ENCODE measurements around the gene MIAT. TPM values are rescaled to one million over a fixed set of nuclear protein-coding genes. Genes with fewer than 3 reads are reported as not detected.

Gene MIAT
- total and polyA plus RNA-seq, 2 donors from 2014 or later = 0.04 to 6.8 TPM

DNA sequence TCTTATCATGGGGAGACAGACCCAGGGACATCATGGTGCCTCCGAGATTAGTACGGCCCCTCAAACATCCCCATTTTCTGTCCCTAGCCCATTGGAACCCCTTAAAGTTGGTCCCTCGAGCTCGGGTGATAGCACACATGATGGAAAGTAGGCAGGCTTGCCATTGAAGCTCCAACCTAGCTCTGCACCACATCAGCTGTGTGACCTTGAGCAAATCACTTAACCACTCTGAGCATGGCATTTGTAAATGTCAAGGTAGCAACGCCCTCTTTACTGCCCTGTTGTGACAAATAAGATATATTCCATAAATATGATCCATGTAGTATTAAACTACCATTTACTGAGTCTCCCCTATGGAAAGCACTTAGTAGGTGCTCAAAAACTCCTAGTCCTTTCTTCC, 61.1 kb downstream of the MIAT start:
- DNase-seq (no peak), FAIRE-seq (no peak)
- Histone ChIP-seq H3K9ac (ENCODE audit: low read length in 3 of 3) (no peak overlapping the region), H3K27me3 (ENCODE audit: control insufficient read depth, insufficient read depth, low read length) (no peaks in the 10 kb centered on the region), H3K9me3 (ENCODE audit: control insufficient read depth in 2 of 3, insufficient read depth in 1 of 3, low read length in 3 of 3) (no peaks in the 10 kb centered on the region), H3K4me1 (ENCODE audit: control insufficient read depth in 2 of 3, insufficient read depth in 2 of 3, low read depth in 1 of 3, low read length in 3 of 3) (no peaks in the 10 kb centered on the region), H3K4me3 (ENCODE audit: low read length in 3 of 3) (no peak overlapping the region), H3K36me3 (ENCODE audit: control insufficient read depth in 2 of 3, insufficient read depth in 3 of 3, low read length in 3 of 3) (peaks cover 0 to 10% (median 4%) of the 10 kb centered on the region in 3 donors), H3K27ac (ENCODE audit: low read depth in 2 of 2, low read length in 2 of 2) (no peak overlapping the region)
- intact Hi-C loops (cut with DNase I) = no loop called here
- TF ChIP-seq, protein P1, sequence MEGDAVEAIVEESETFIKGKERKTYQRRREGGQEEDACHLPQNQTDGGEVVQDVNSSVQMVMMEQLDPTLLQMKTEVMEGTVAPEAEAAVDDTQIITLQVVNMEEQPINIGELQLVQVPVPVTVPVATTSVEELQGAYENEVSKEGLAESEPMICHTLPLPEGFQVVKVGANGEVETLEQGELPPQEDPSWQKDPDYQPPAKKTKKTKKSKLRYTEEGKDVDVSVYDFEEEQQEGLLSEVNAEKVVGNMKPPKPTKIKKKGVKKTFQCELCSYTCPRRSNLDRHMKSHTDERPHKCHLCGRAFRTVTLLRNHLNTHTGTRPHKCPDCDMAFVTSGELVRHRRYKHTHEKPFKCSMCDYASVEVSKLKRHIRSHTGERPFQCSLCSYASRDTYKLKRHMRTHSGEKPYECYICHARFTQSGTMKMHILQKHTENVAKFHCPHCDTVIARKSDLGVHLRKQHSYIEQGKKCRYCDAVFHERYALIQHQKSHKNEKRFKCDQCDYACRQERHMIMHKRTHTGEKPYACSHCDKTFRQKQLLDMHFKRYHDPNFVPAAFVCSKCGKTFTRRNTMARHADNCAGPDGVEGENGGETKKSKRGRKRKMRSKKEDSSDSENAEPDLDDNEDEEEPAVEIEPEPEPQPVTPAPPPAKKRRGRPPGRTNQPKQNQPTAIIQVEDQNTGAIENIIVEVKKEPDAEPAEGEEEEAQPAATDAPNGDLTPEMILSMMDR (IDR thresholded peaks at IDR 0.05; ENCODE audit: borderline replicate concordance, extremely low read depth, insufficient read depth) = no peak

DNA sequence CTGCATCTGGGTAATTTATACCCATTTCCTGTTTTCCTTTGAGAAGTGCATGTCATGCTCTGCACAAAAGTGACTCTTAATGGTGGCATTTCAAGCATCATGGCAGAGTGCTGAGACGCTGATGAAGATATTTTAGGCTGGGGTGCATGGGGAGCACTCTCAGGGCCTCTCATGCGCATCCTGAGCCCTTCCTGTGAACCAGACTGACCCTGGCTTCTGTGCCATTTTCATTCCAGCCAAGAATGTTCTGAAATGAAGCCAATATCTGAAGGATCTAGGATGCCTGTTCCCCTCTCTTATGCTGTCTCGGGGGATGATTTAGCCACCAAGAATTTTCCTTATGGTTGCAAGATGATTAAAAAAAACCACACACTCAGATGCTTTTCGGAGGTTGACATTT, 61.5 kb downstream of the MIAT start:
- H3K4me3 ChIP-seq (ENCODE audit: low read length in 3 of 3) = no peak overlapping the region
- H3K27me3 ChIP-seq (ENCODE audit: control insufficient read depth, insufficient read depth, low read length) = no peaks in the 10 kb centered on the region
- H3K36me3 ChIP-seq (ENCODE audit: control insufficient read depth in 2 of 3, insufficient read depth in 3 of 3, low read length in 3 of 3) = peaks cover 0 to 10% (median 2%) of the 10 kb centered on the region in 3 donors
- intact Hi-C loops (cut with DNase I) = no loop called here
- no peak overlapping the region for H3K9ac ChIP-seq (ENCODE audit: low read length in 3 of 3)
- no peaks in the 10 kb centered on the region for H3K9me3 ChIP-seq (ENCODE audit: control insufficient read depth in 2 of 3, insufficient read depth in 1 of 3, low read length in 3 of 3)
- H3K27ac ChIP-seq (ENCODE audit: low read depth in 2 of 2, low read length in 2 of 2) = no peak overlapping the region
- FAIRE-seq (no peak), DNase-seq (peak in 1 of 5 donors; percentile 8)
- TF ChIP-seq, protein P1 (IDR thresholded peaks at IDR 0.05; ENCODE audit: borderline replicate concordance, extremely low read depth, insufficient read depth) = no peak
- no peaks in the 10 kb centered on the region for H3K4me1 ChIP-seq (ENCODE audit: control insufficient read depth in 2 of 3, insufficient read depth in 2 of 3, low read depth in 1 of 3, low read length in 3 of 3)

DNA sequence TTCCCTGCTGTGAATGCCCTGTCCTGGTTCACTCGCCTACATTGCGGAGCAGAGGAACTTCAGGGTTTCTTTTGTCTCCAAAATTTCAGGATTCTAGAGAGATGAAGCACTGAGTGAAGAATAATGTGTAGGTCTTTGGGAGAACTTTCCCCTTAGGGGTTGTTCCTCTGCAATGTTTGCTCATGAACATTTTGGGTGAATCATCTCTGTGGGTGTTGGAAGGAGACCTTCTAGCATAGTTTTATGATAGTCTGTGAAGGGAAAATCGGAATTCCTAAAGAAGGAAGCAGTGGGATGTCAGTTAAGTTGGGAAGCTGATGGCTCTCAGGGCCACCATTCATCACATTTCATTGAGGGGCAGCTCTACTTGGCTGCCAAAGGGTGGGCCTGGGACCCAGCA, 64.8 kb downstream of the MIAT start:
- DNase-seq = no peak
- Histone ChIP-seq H3K4me3 (ENCODE audit: low read length in 3 of 3) (no peak overlapping the region), H3K9me3 (ENCODE audit: control insufficient read depth in 2 of 3, insufficient read depth in 1 of 3, low read length in 3 of 3) (no peaks in the 10 kb centered on the region), H3K4me1 (ENCODE audit: control insufficient read depth in 2 of 3, insufficient read depth in 2 of 3, low read depth in 1 of 3, low read length in 3 of 3) (no peaks in the 10 kb centered on the region), H3K36me3 (ENCODE audit: control insufficient read depth in 2 of 3, insufficient read depth in 3 of 3, low read length in 3 of 3) (peaks cover 0 to 10% (median 1%) of the 10 kb centered on the region in 3 donors), H3K27me3 (ENCODE audit: control insufficient read depth, insufficient read depth, low read length) (no peaks in the 10 kb centered on the region), H3K9ac (ENCODE audit: low read length in 3 of 3) (no peak overlapping the region), H3K27ac (ENCODE audit: low read depth in 2 of 2, low read length in 2 of 2) (no peak overlapping the region)
- intact Hi-C loops (cut with DNase I) = no loop called here
- FAIRE-seq = no peak
- TF ChIP-seq, protein P1 (IDR thresholded peaks at IDR 0.05; ENCODE audit: borderline replicate concordance, extremely low read depth, insufficient read depth) = no peak

DNA sequence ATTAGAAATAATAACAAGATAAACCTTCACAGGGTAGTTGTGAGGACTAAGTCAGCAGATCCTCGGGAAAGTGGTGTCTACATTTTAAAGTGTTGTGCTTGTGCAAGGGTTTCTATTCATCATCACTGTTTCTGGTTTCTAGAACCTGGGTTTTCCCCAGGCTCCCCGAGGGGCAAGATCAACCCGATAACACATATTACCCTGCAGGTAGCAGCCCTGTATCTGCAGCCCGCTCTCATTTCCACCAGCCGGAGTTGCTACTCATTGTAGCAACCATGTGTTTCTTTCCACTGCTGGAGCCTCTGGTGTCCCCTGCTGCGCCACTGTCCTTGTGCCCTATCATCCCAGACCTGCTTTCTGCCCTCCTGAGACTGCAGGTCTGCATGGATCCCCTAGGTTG, 67.0 kb downstream of the MIAT start:
- H3K9me3 ChIP-seq (ENCODE audit: control insufficient read depth in 2 of 3, insufficient read depth in 1 of 3, low read length in 3 of 3) = no peaks in the 10 kb centered on the region
- H3K27me3 ChIP-seq (ENCODE audit: control insufficient read depth, insufficient read depth, low read length) = no peaks in the 10 kb centered on the region
- no peak overlapping the region for H3K9ac ChIP-seq (ENCODE audit: low read length in 3 of 3)
- peaks cover 0 to 10% (median 0%) of the 10 kb centered on the region in 3 donors for H3K36me3 ChIP-seq (ENCODE audit: control insufficient read depth in 2 of 3, insufficient read depth in 3 of 3, low read length in 3 of 3)
- H3K4me3 ChIP-seq (ENCODE audit: low read length in 3 of 3) = no peak overlapping the region
- TF ChIP-seq, protein P1 (IDR thresholded peaks at IDR 0.05; ENCODE audit: borderline replicate concordance, extremely low read depth, insufficient read depth) = no peak
- H3K4me1 ChIP-seq (ENCODE audit: control insufficient read depth in 2 of 3, insufficient read depth in 2 of 3, low read depth in 1 of 3, low read length in 3 of 3) = no peaks in the 10 kb centered on the region
- FAIRE-seq = no peak
- DNase-seq = no peak
- intact Hi-C loops (cut with DNase I) = no loop called here
- no peak overlapping the region for H3K27ac ChIP-seq (ENCODE audit: low read depth in 2 of 2, low read length in 2 of 2)
